Fibroblast of pulmonary artery (primary cell): Measurements from ENCODE around the gene SHROOM3.

Source experiments
- DNase-seq: peaks from one replicate; pipeline ENCODE4 v3.0.0-alpha.2; 2010; ENCODE audit warnings: low read depth
- H3K4me3 ChIP-seq: replicated peaks from 2 replicates; pipeline ENCODE4 v1.5.1; 2011; ENCODE audit warnings: low read depth, mild to moderate bottlenecking, control low read depth, low read length, moderate library complexity
- CTCF ChIP-seq: IDR thresholded peaks from 2 replicates; pipeline ENCODE4 v1.5.1; 2011; ENCODE audit warnings: mild to moderate bottlenecking, control low read depth, low read length, inconsistent platforms; ENCODE audit errors: missing control alignments

SHROOM3 gene

GRCh38 chr4:76434901-76435527 is at the start of gene SHROOM3:
SHROOM3 (plus strand) TSS chr4:76435229; CDS start chr4:76436053, 824 bp downstream.
- no peak for DNase-seq
- TF ChIP-seq CTCF, result no peak
- H3K4me3 ChIP-seq, result peak within 1 kb of the TSS; percentile 30

GRCh38 chr4:76385974-76386373 is 49.1 kb upstream of the SHROOM3 start:
- no peak for TF ChIP-seq CTCF
- DNase-seq, result no peak
- no peak overlapping the region for H3K4me3 ChIP-seq

GRCh38 chr4:76386566-76387305 is 48.3 kb upstream of the SHROOM3 start:
- H3K4me3 ChIP-seq, result no peak overlapping the region
- TF ChIP-seq CTCF, result no peak
- peak; percentile 3 for DNase-seq

GRCh38 chr4:76388160-76388908 is 46.7 kb upstream of the SHROOM3 start:
- no peak for TF ChIP-seq CTCF
- H3K4me3 ChIP-seq, result no peak overlapping the region
- DNase-seq, result peak; percentile 6

GRCh38 chr4:76401654-76402053 is 33.4 kb upstream of the SHROOM3 start:
- DNase-seq, result no peak
- H3K4me3 ChIP-seq, result no peak overlapping the region
- no peak for TF ChIP-seq CTCF

- H3K4me3 ChIP-seq, result no peak overlapping the region
- no peak for TF ChIP-seq CTCF
- DNase-seq, result no peak
These were observed 28.9 kb upstream of the SHROOM3 start for GRCh38 chr4:76406081-76406480.
